Fibroblast of lung (primary cell): ENCODE measurements around the gene C16orf95. TPM values are rescaled to one million over a fixed set of nuclear protein-coding genes. Genes with fewer than 3 reads are reported as not detected.

ENCODE experiments used
- DNase-seq, 2 donors: peaks; one replicate each; pipeline versions ENCODE4 v3.0.0 to v3.0.0-alpha.2; 2010; ENCODE audit warnings: low read depth in 2 of 2
- H2AFZ ChIP-seq: 2 replicates; pipeline ENCODE4 v1.5.1; 2012; ENCODE audit warnings: low read length, control low read depth, inconsistent platforms
- H3K27ac ChIP-seq: 2 replicates; pipeline ENCODE4 v1.5.1; 2011; ENCODE audit warnings: low read length, control low read depth; ENCODE audit not compliant: insufficient read depth
- H3K27me3 ChIP-seq: 2 replicates; pipeline ENCODE4 v1.5.1; 2011; ENCODE audit warnings: mild to moderate bottlenecking, low read length; ENCODE audit not compliant: control insufficient read depth, insufficient read depth
- H3K36me3 ChIP-seq: 2 replicates; pipeline ENCODE4 v1.5.1; 2011; ENCODE audit warnings: low read length; ENCODE audit not compliant: control insufficient read depth, insufficient read depth
- H3K4me1 ChIP-seq: 2 replicates; pipeline ENCODE4 v1.5.1; 2011; ENCODE audit warnings: low read length; ENCODE audit not compliant: control insufficient read depth, insufficient read depth; ENCODE audit errors: extremely low read depth
- H3K4me2 ChIP-seq: 2 replicates; pipeline ENCODE4 v1.5.1; 2011; ENCODE audit warnings: low read length, control low read depth; ENCODE audit not compliant: insufficient read depth; ENCODE audit errors: extremely low read depth
- H3K4me3 ChIP-seq, 4 experiments: fragments of 200-600 bp in 1 of 4; sonication (generic) in 1 of 4; replicated peaks in 1 of 4; 2 replicates each; pipeline ENCODE4 v1.5.1; 2011 to 2016; ENCODE audit warnings: low read length in 4 of 4, low read depth in 3 of 4, mild to moderate bottlenecking in 3 of 4, control low read depth in 2 of 4, inconsistent platforms in 1 of 4, mixed read lengths in 1 of 4; ENCODE audit not compliant: insufficient read depth in 1 of 4; ENCODE audit errors: control extremely low read depth in 1 of 4
- H3K79me2 ChIP-seq: 2 replicates; pipeline ENCODE4 v1.5.1; 2012; ENCODE audit warnings: mild to moderate bottlenecking, low read length, inconsistent platforms; ENCODE audit not compliant: control insufficient read depth, insufficient read depth
- H3K9ac ChIP-seq: 2 replicates; pipeline ENCODE4 v1.5.1; 2011; ENCODE audit warnings: mild to moderate bottlenecking, low read length, control low read depth; ENCODE audit not compliant: insufficient read depth
- H3K9me3 ChIP-seq: 2 replicates; pipeline ENCODE4 v1.5.1; 2012; ENCODE audit warnings: low read depth, low read length; ENCODE audit not compliant: control insufficient read depth, insufficient read depth
- H4K20me1 ChIP-seq: 2 replicates; pipeline ENCODE4 v1.5.1; 2011; ENCODE audit warnings: low read length; ENCODE audit not compliant: control insufficient read depth, insufficient read depth; ENCODE audit errors: extremely low read depth
- EZH2 ChIP-seq: IDR thresholded peaks from 2 replicates; pipeline ENCODE4 v1.5.1; 2012; ENCODE audit warnings: low read length, control low read depth, mild to moderate bottlenecking; ENCODE audit errors: missing control alignments
- polyA plus RNA-seq, 2 donors: library from polyadenylated mRNA; depleted of rRNA in 1 of 2; stranded (reverse) in 1 of 2; unstranded in 1 of 2; fragments of >200 nt; gene quantifications; 2 replicates each; pipeline ENCODE4 v1.2.1, GENCODE V29; 2011 to 2012; ENCODE audit warnings: missing spikeins in 1 of 2
- total RNA-seq: library from RNA; depleted of rRNA; stranded (reverse); fragments of >200 nt; gene quantifications from 2 replicates; pipeline ENCODE4 v1.2.1, GENCODE V29; 2014
- TF ChIP-seq, protein P1 (sequence below), 2 donors: IDR thresholded peaks in 1 of 2; conservative IDR thresholded peaks in 1 of 2; 1 replicate in 1 of 2; 2 replicates in 1 of 2; pipeline ENCODE4 v1.5.1; 2011 to 2012; ENCODE audit warnings: low read length in 2 of 2, control low read depth in 1 of 2, inconsistent platforms in 1 of 2, low read depth in 1 of 2, mild to moderate bottlenecking in 1 of 2

C16orf95 gene
- total and polyA plus RNA-seq, 2 donors (not counting 1 experiment from before 2014, with no cell fraction given), result 1.3 to 5.4 TPM

DNA sequence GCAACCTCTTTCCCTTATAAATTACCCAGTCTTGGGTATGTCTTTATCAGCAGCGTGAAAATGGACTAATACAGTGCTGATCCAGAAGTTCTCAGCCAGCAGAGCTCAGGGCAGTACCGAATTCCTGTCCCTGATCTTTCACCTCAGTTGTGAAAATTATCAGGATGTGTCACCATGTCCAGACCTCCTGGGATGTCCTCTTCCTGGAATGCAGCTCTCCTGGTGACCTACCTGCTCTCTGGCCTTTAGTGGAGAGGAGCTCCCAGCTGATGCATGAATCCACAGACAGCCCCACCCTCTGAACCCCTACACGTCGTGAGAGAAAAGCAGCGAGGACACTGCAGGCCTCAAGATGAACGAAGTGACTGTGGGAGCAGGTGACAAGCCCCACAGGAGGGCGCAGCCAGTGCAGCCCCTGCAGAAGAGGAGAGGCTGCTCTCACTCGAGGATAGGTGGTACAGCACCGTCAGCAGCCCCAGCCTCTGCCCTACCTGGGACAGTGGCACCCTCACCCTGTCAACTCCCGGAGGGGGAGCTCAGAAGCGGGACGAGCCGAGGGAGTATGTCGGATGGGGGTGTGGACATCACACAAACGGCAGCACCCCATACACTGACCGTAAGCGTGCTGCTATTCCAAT lies 22.0 kb upstream of the C16orf95 start:
- Histone ChIP-seq H3K27me3 (no peaks in the 10 kb centered on the region), H3K79me2 (no peaks in the 10 kb centered on the region), H3K9ac (no peak overlapping the region), H3K4me3 (no peak overlapping the region), H3K4me2 (no peak overlapping the region), H4K20me1 (peaks cover 2% of the 10 kb centered on the region), H3K9me3 (no peaks in the 10 kb centered on the region), H2AFZ (no peak overlapping the region), H3K4me1 (no peaks in the 10 kb centered on the region), H3K27ac (no peak overlapping the region), H3K36me3 (peaks cover 30% of the 10 kb centered on the region)
- TF ChIP-seq EZH2, result no peak
- TF ChIP-seq, protein P1, sequence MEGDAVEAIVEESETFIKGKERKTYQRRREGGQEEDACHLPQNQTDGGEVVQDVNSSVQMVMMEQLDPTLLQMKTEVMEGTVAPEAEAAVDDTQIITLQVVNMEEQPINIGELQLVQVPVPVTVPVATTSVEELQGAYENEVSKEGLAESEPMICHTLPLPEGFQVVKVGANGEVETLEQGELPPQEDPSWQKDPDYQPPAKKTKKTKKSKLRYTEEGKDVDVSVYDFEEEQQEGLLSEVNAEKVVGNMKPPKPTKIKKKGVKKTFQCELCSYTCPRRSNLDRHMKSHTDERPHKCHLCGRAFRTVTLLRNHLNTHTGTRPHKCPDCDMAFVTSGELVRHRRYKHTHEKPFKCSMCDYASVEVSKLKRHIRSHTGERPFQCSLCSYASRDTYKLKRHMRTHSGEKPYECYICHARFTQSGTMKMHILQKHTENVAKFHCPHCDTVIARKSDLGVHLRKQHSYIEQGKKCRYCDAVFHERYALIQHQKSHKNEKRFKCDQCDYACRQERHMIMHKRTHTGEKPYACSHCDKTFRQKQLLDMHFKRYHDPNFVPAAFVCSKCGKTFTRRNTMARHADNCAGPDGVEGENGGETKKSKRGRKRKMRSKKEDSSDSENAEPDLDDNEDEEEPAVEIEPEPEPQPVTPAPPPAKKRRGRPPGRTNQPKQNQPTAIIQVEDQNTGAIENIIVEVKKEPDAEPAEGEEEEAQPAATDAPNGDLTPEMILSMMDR (conservative IDR thresholded peaks at IDR 0.05 in 1 of 2, IDR thresholded peaks at IDR 0.05 in 1 of 2; ENCODE audit: low read depth in 1 of 2, low read length in 2 of 2), result no peak
- no peak for DNase-seq

DNA sequence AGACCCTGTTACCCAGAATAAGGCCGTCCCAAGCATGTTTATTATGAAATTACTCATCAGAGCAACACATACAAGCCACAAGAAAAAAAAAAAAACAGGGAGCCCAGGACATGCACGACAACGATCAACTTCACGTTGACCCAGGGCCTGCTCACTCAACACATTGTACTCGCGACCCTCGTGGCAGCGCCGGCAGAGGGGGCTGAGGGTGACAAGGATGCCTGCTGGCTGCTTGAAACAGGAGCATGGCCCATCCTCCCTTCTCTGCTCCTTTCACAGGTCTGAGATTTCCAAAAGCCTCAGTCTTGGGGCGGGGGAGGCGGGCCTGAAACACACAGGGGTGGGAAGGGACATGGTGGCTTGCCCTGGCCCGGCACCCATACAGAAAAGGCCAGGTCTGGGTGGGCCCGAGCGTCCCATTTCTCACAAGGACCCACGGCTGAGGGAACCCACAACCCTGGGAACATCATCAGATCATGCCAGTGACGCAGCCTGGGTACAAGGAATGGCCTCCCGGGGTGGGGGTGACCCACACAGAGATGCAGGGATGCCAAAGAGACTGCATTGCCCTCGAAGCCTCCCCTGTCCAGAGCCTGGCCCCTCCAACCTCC lies 21.1 kb upstream of the C16orf95 start:
- Histone ChIP-seq H3K9me3 (no peaks in the 10 kb centered on the region), H3K4me1 (no peaks in the 10 kb centered on the region), H3K27me3 (no peaks in the 10 kb centered on the region), H3K36me3 (peaks cover 37% of the 10 kb centered on the region), H4K20me1 (peaks cover 2% of the 10 kb centered on the region), H3K4me3 (no peak overlapping the region), H3K9ac (no peak overlapping the region), H3K27ac (no peak overlapping the region), H3K4me2 (no peak overlapping the region), H3K79me2 (no peaks in the 10 kb centered on the region), H2AFZ (no peak overlapping the region)
- TF ChIP-seq, protein P1 (conservative IDR thresholded peaks at IDR 0.05 in 1 of 2, IDR thresholded peaks at IDR 0.05 in 1 of 2; ENCODE audit: low read depth in 1 of 2, low read length in 2 of 2), result no peak
- TF ChIP-seq EZH2, result no peak
- DNase-seq, result peak in 1 of 2 donors; percentile 4

DNA sequence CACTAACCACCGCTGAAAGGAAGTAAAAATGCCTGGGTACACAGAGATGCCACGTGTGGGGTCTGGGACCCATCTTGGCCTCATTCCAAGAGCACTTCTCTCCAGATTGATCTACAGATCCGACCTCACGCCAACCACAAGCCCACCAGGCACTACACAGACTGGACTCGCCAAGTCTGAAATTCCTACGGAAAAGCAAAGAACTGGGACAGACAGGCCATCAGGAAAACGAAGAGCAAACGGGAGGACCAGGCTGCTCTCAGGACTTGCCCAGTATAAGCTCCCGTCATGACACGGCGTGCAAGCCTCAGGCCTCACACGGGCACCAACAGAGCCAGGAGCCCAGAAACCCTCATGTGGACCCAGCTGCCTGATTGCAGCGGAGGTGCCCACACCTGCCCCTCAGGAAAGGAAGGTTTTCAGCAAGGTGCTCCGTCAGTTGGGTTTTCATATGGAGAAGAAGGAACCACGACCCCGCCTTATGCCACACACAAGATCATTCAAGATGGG lies 20.1 kb upstream of the C16orf95 start:
- Histone ChIP-seq H3K27ac (no peak overlapping the region), H3K36me3 (peaks cover 33% of the 10 kb centered on the region), H3K4me3 (no peak overlapping the region), H4K20me1 (peaks cover 2% of the 10 kb centered on the region), H3K4me1 (no peaks in the 10 kb centered on the region), H3K79me2 (no peaks in the 10 kb centered on the region), H3K9ac (no peak overlapping the region), H3K27me3 (no peaks in the 10 kb centered on the region), H3K4me2 (no peak overlapping the region), H3K9me3 (no peaks in the 10 kb centered on the region), H2AFZ (no peak overlapping the region)
- TF ChIP-seq, protein P1 (conservative IDR thresholded peaks at IDR 0.05 in 1 of 2, IDR thresholded peaks at IDR 0.05 in 1 of 2; ENCODE audit: low read depth in 1 of 2, low read length in 2 of 2), result no peak
- no peak for TF ChIP-seq EZH2
- DNase-seq, result no peak
